Loucy (cell line): ENCODE measurements around the gene HOXB1.

Experiments
- H2AFZ ChIP-seq: fragments of 200-600 bp; sonication (generic); 2 replicates; pipeline ENCODE4 v1.6.0; 2016; ENCODE audit warnings: antibody characterized with exemption, mild to moderate bottlenecking, low read length, moderate library complexity
- H3F3A ChIP-seq: fragments of 200-600 bp; 2 replicates; pipeline ENCODE4 v1.6.0; 2016; ENCODE audit warnings: antibody characterized with exemption, low read depth, mild to moderate bottlenecking
- H3K27me3 ChIP-seq: fragments of 200-600 bp; sonication (generic); 2 replicates; pipeline ENCODE4 v1.6.1; 2014; ENCODE audit warnings: low read length, mild to moderate bottlenecking; ENCODE audit not compliant: insufficient read depth, poor library complexity, severe bottlenecking
- H3K36me3 ChIP-seq: fragments of 200-600 bp; sonication (generic); 2 replicates; pipeline ENCODE4 v1.6.1; 2016; ENCODE audit warnings: low read length; ENCODE audit not compliant: insufficient read depth
- H3K4me1 ChIP-seq: fragments of 200-600 bp; sonication (generic); 2 replicates; pipeline ENCODE4 v1.5.1; 2014; ENCODE audit warnings: low read length, mild to moderate bottlenecking; ENCODE audit not compliant: insufficient read depth, poor library complexity, severe bottlenecking
- H3K4me2 ChIP-seq: fragments of 200-600 bp; sonication (generic); 2 replicates; pipeline ENCODE4 v1.6.0; 2014; ENCODE audit warnings: antibody characterized with exemption, low read length, low read depth, mild to moderate bottlenecking; ENCODE audit not compliant: poor library complexity, severe bottlenecking
- H3K4me3 ChIP-seq: fragments of 200-600 bp; sonication (generic); 2 replicates; pipeline ENCODE4 v1.5.1; 2014; ENCODE audit warnings: low read length, mild to moderate bottlenecking, mixed read lengths; ENCODE audit not compliant: poor library complexity, severe bottlenecking
- H3K79me2 ChIP-seq: fragments of 200-600 bp; sonication (generic); 2 replicates; pipeline ENCODE4 v1.6.1; 2014; ENCODE audit warnings: low read length; ENCODE audit not compliant: insufficient read depth
- H3K9ac ChIP-seq: fragments of 200-600 bp; sonication (generic); 2 replicates; pipeline ENCODE4 v1.6.0; 2014; ENCODE audit warnings: mild to moderate bottlenecking, low read depth, low read length, moderate library complexity; ENCODE audit not compliant: poor library complexity, severe bottlenecking
- H3K9me2 ChIP-seq: fragments of 200-600 bp; sonication (generic); replicated peaks from 2 replicates; pipeline ENCODE4 v1.6.1; 2016; ENCODE audit warnings: low read depth, low read length, mixed read lengths
- H3K9me3 ChIP-seq: fragments of 200-600 bp; sonication (generic); 2 replicates; pipeline ENCODE4 v1.6.1; 2014; ENCODE audit warnings: mild to moderate bottlenecking, antibody characterized with exemption, low read length, low read depth; ENCODE audit not compliant: insufficient read depth
- H4K20me1 ChIP-seq: fragments of 200-600 bp; sonication (generic); 2 replicates; pipeline ENCODE4 v1.6.0; 2014; ENCODE audit warnings: antibody characterized with exemption, low read length, mild to moderate bottlenecking; ENCODE audit not compliant: insufficient read depth, poor library complexity, severe bottlenecking
- CTCF ChIP-seq: fragments of 200-600 bp; sonication (generic); conservative IDR thresholded peaks from 2 replicates; pipeline ENCODE4 v1.5.1; 2014; ENCODE audit warnings: mild to moderate bottlenecking, antibody characterized with exemption, low read length
- EZH2phosphoT487 ChIP-seq: fragments of 200-600 bp; IDR thresholded peaks from 2 replicates; pipeline ENCODE4 v1.6.1; 2018; ENCODE audit warnings: antibody characterized with exemption, mild to moderate bottlenecking, moderate library complexity, borderline replicate concordance

Gene HOXB1

GRCh38 chr17:48550502-48551213, 19.8 kb upstream of the HOXB1 start:
- H3K27me3 ChIP-seq = no peaks in the 10 kb centered on the region
- H3K36me3 ChIP-seq = peaks cover 68% of the 10 kb centered on the region
- peaks cover 35% of the 10 kb centered on the region for H3K4me1 ChIP-seq
- H3K4me3 ChIP-seq = no peak overlapping the region
- H4K20me1 ChIP-seq = peaks cover 61% of the 10 kb centered on the region
- peaks cover 95% of the 10 kb centered on the region for H3K79me2 ChIP-seq
- TF ChIP-seq CTCF = 0 out of 2 replicates have a peak, but pooled peaks have one; percentile 15
- TF ChIP-seq EZH2phosphoT487 = no peak
- no peak overlapping the region for H3K9ac ChIP-seq
- H3K9me2 ChIP-seq = no peaks in the 10 kb centered on the region
- H2AFZ ChIP-seq = no peak overlapping the region
- H3F3A ChIP-seq = peaks cover 30% of the 10 kb centered on the region
- H3K4me2 ChIP-seq = no peak overlapping the region
- H3K9me3 ChIP-seq = no peaks in the 10 kb centered on the region

GRCh38 chr17:48549914-48550501, 19.2 kb upstream of the HOXB1 start:
- H3K36me3 ChIP-seq = peaks cover 66% of the 10 kb centered on the region
- no peak overlapping the region for H3K4me2 ChIP-seq
- peaks cover 41% of the 10 kb centered on the region for H3K4me1 ChIP-seq
- H3K9me2 ChIP-seq = no peaks in the 10 kb centered on the region
- TF ChIP-seq CTCF (no peak), EZH2phosphoT487 (no peak)
- no peaks in the 10 kb centered on the region for H3K9me3 ChIP-seq
- peaks cover 30% of the 10 kb centered on the region for H3F3A ChIP-seq
- H2AFZ ChIP-seq = no peak overlapping the region
- H3K4me3 ChIP-seq = no peak overlapping the region
- no peaks in the 10 kb centered on the region for H3K27me3 ChIP-seq
- H3K9ac ChIP-seq = no peak overlapping the region
- H4K20me1 ChIP-seq = peaks cover 56% of the 10 kb centered on the region
- peaks cover 95% of the 10 kb centered on the region for H3K79me2 ChIP-seq

GRCh38 chr17:48549281-48549630, 18.4 kb upstream of the HOXB1 start:
- no peak overlapping the region for H2AFZ ChIP-seq
- H3K36me3 ChIP-seq = peaks cover 59% of the 10 kb centered on the region
- peaks cover 95% of the 10 kb centered on the region for H3K79me2 ChIP-seq
- H3K27me3 ChIP-seq = peaks cover 3% of the 10 kb centered on the region
- H3K4me3 ChIP-seq = no peak overlapping the region
- peaks cover 30% of the 10 kb centered on the region for H3F3A ChIP-seq
- peak overlapping the region; percentile 96 for H3K4me2 ChIP-seq
- peaks cover 45% of the 10 kb centered on the region for H3K4me1 ChIP-seq
- peaks cover 48% of the 10 kb centered on the region for H4K20me1 ChIP-seq
- no peak for TF ChIP-seq CTCF
- no peaks in the 10 kb centered on the region for H3K9me2 ChIP-seq
- H3K9me3 ChIP-seq = no peaks in the 10 kb centered on the region
- no peak overlapping the region for H3K9ac ChIP-seq
